Measurements from ENCODE around the gene FLNC. TPM values are rescaled to one million over a fixed set of nuclear protein-coding genes. Genes with fewer than 3 reads are reported as not detected.

Gene FLNC
- total and polyA plus RNA-seq, 9 of the 15 experiments (the other 6 are each of a cell fraction or from before 2014, with no cell fraction given): 0.90 to 155 (median 28.8) TPM

DNA sequence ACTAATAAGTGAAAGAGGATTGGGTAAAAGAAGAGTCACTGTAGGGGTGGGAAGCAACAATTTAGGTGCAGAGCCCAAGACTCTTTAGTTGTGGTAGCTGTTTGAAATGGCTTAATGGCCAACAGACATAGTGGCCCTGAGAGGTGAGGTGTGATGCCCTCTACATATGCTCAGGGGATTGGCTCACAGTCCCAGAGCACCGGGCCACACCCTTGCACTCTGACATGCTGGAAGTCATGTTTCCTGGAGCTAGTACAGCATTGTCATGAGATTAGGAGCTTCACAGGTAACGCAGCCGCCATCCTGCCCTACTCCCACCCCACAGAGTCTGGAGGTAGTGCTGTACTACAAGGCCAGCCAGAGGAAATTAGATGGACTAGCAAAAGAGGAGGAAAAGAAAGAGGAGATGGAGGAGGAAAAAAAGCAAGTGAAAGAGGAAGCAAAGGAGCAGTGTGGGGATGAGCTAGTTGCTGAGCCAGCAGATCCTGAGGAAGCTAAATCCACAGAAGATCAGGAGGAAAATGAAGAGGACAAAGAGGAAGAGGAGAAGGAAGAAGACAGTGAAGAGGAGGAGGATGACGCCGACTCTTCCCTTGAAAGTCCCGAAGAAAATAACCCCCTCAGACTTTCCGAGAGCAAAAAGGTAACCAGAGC, 14.8 kb upstream of the FLNC start (continued):
- TF ChIP-seq, protein P1, sequence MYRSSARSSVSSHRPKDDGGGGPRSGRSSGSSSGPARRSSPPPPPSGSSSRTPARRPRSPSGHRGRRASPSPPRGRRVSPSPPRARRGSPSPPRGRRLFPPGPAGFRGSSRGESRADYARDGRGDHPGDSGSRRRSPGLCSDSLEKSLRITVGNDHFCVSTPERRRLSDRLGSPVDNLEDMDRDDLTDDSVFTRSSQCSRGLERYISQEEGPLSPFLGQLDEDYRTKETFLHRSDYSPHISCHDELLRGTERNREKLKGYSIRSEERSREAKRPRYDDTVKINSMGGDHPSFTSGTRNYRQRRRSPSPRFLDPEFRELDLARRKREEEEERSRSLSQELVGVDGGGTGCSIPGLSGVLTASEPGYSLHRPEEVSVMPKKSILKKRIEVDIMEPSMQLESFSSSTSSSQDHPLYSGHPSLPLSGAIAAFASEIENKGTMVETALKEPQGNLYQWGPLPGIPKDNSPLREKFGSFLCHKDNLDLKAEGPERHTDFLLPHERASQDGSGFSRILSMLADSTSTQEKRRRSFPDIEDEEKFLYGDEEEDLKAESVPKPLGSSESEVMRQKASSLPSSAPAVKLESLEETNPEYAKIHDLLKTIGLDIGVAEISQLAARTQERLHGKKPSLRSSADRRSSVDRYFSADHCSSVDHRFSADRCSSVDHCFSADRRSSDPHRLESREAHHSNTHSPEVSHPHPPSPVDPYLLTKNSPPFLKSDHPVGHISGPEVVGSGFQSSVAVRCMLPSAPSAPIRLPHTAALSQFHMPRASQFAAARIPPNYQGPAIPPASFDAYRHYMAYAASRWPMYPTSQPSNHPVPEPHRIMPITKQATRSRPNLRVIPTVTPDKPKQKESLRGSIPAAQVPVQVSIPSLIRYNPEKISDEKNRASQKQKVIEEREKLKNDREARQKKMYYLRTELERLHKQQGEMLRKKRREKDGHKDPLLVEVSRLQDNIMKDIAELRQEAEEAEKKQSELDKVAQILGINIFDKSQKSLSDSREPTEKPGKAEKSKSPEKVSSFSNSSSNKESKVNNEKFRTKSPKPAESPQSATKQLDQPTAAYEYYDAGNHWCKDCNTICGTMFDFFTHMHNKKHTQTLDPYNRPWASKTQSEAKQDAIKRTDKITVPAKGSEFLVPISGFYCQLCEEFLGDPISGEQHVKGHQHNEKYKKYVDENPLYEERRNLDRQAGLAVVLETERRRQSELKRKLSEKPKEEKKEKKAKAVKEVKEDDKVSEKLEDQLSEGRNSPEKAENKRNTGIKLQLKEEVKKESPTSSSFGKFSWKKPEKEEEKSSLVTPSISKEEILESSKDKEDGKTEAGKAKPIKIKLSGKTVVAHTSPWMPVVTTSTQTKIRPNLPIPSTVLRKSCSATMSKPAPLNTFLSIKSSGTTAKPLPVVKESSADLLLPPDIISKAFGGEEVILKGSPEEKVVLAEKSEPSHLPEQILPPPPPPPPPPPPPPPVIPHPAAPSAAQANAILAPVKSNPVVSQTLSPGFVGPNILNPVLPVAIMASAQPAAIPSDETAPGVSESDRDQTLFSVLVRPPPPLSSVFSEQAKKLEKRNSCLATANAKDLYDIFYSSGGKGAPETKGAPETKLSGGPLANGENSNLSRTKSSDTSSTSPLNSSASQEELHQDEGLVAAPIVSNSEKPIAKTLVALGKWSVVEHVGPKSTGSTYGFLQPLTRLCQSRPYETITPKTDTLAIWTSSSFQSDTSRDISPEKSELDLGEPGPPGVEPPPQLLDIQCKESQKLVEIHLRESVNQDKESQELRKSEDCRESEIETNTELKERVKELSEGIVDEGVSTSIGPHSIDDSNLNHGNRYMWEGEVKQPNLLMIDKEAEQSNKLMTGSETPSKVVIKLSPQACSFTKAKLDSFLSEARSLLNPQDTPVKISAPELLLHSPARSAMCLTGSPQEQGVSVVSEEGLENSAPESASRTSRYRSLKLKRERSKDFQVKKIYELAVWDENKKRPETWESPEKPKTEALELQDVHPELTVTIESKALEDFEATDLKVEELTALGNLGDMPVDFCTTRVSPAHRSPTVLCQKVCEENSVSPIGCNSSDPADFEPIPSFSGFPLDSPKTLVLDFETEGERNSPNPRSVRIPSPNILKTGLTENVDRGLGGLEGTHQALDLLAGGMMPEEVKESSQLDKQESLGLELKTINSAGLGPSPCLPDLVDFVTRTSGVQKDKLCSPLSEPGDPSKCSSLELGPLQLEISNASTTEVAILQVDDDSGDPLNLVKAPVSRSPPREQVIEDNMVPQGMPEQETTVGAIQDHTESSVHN (IDR thresholded peaks at IDR 0.05; ENCODE audit: borderline replicate concordance in 1 of 2, low read depth in 1 of 2): no peak
- TF ChIP-seq ZNF436 (CRISPR knock-in tag; IDR thresholded peaks at IDR 0.05): no peak
- no peak for TF ChIP-seq KDM1A (IDR thresholded peaks at IDR 0.05)
- TF ChIP-seq ZNF699 (CRISPR knock-in tag; IDR thresholded peaks at IDR 0.05; ENCODE audit: insufficient replicate concordance): no peak
- no peak for TF ChIP-seq RNF2 (IDR thresholded peaks at IDR 0.05)
- TF ChIP-seq HMG20B (CRISPR knock-in tag; IDR thresholded peaks at IDR 0.05): no peak
- TF ChIP-seq, protein P2, sequence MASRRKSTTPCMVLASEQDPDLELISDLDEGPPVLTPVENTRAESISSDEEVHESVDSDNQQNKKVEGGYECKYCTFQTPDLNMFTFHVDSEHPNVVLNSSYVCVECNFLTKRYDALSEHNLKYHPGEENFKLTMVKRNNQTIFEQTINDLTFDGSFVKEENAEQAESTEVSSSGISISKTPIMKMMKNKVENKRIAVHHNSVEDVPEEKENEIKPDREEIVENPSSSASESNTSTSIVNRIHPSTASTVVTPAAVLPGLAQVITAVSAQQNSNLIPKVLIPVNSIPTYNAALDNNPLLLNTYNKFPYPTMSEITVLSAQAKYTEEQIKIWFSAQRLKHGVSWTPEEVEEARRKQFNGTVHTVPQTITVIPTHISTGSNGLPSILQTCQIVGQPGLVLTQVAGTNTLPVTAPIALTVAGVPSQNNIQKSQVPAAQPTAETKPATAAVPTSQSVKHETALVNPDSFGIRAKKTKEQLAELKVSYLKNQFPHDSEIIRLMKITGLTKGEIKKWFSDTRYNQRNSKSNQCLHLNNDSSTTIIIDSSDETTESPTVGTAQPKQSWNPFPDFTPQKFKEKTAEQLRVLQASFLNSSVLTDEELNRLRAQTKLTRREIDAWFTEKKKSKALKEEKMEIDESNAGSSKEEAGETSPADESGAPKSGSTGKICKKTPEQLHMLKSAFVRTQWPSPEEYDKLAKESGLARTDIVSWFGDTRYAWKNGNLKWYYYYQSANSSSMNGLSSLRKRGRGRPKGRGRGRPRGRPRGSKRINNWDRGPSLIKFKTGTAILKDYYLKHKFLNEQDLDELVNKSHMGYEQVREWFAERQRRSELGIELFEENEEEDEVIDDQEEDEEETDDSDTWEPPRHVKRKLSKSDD (conservative IDR thresholded peaks at IDR 0.05; ENCODE audit: low read length): no peak
- TF ChIP-seq DACH1 (IDR thresholded peaks at IDR 0.05; ENCODE audit: partially characterized antibody): no peak
- TF ChIP-seq POLR2AphosphoS2 (IDR thresholded peaks at IDR 0.05; ENCODE audit: low read length): peak; percentile 36; the same call in 1 of the 2 replicates
- no peak for TF ChIP-seq TAF7 (tag; IDR thresholded peaks at IDR 0.05)
- TF ChIP-seq EHMT2 (IDR thresholded peaks at IDR 0.05): 0 out of 2 replicates have a peak, but pooled peaks have one; percentile 10
- TF ChIP-seq ZBTB1 (CRISPR knock-in tag; IDR thresholded peaks at IDR 0.05; ENCODE audit: borderline replicate concordance, low read depth): no peak
- no peak for TF ChIP-seq SMARCB1 (IDR thresholded peaks at IDR 0.05; ENCODE audit: insufficient read length, low read depth)
- no peak for TF ChIP-seq TSC22D4 (tag; IDR thresholded peaks at IDR 0.05)
- TF ChIP-seq ELF4 (CRISPR knock-in tag; IDR thresholded peaks at IDR 0.05): no peak
- TF ChIP-seq ATF7 (IDR thresholded peaks at IDR 0.05): no peak
- TF ChIP-seq, protein P3, sequence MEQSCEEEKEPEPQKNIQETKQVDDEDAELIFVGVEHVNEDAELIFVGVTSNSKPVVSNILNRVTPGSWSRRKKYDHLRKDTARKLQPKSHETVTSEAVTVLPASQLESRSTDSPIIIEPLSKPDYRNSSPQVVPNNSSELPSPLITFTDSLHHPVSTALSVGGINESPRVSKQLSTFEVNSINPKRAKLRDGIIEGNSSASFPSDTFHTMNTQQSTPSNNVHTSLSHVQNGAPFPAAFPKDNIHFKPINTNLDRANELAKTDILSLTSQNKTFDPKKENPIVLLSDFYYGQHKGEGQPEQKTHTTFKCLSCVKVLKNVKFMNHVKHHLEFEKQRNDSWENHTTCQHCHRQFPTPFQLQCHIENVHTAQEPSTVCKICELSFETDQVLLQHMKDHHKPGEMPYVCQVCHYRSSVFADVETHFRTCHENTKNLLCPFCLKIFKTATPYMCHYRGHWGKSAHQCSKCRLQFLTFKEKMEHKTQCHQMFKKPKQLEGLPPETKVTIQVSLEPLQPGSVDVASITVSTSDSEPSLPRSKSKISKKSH (CRISPR knock-in tag; IDR thresholded peaks at IDR 0.05): no peak
